ENCODE measurements around the gene SYNE1. TPM values are rescaled to one million over a fixed set of nuclear protein-coding genes. Genes with fewer than 3 reads are reported as not detected.

SYNE1 gene
- total RNA-seq, 1 donor from 2014 or later, result 12.7 TPM

- Mint-ChIP-seq H3K9me3 (ENCODE audit: unreplicated experiment) (peaks cover 10% of the 10 kb centered on the region), H3K36me3 (ENCODE audit: low read depth, unreplicated experiment) (peaks cover 37% of the 10 kb centered on the region), H3K27ac (ENCODE audit: unreplicated experiment) (no peak overlapping the region), H3K4me3 (ENCODE audit: unreplicated experiment) (peak overlapping the region; percentile 87), H3K27me3 (ENCODE audit: unreplicated experiment) (peaks cover 2% of the 10 kb centered on the region), H3K4me1 (ENCODE audit: unreplicated experiment) (no peaks in the 10 kb centered on the region)
- no peak for DNase-seq (ENCODE audit: low spot score)
- TF ChIP-seq, protein P1, sequence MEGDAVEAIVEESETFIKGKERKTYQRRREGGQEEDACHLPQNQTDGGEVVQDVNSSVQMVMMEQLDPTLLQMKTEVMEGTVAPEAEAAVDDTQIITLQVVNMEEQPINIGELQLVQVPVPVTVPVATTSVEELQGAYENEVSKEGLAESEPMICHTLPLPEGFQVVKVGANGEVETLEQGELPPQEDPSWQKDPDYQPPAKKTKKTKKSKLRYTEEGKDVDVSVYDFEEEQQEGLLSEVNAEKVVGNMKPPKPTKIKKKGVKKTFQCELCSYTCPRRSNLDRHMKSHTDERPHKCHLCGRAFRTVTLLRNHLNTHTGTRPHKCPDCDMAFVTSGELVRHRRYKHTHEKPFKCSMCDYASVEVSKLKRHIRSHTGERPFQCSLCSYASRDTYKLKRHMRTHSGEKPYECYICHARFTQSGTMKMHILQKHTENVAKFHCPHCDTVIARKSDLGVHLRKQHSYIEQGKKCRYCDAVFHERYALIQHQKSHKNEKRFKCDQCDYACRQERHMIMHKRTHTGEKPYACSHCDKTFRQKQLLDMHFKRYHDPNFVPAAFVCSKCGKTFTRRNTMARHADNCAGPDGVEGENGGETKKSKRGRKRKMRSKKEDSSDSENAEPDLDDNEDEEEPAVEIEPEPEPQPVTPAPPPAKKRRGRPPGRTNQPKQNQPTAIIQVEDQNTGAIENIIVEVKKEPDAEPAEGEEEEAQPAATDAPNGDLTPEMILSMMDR (IDR thresholded peaks at IDR 0.05; ENCODE audit: unreplicated experiment), result no peak
Observed at GRCh38 chr6:152221806-152222628, 415.1 kb downstream of the SYNE1 start.

DNA sequence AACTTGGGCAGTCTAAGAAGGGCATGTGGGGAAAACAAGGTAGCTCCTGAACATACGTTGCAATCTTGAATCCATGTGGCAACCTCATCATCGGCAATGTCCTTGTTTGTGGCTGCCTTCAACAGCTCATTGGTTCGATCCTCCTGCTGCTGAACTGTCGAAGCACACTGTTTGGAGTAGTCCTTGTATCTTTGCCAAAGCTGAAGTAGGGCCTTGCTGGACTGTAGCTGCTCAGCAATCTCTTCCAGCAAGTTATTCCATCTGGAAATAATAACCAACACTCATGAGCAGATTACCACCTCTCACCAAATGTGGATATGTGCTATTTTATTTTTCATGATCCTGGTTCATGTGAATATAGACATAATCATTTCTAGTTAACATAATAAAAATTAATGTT is 416.4 kb downstream of the SYNE1 start:
- no peak for DNase-seq (ENCODE audit: low spot score)
- TF ChIP-seq, protein P1 (IDR thresholded peaks at IDR 0.05; ENCODE audit: unreplicated experiment), result no peak
- no peak overlapping the region for H3K4me3 Mint-ChIP-seq (ENCODE audit: unreplicated experiment)
- no peak overlapping the region for H3K27ac Mint-ChIP-seq (ENCODE audit: unreplicated experiment)
- H3K36me3 Mint-ChIP-seq (ENCODE audit: low read depth, unreplicated experiment), result peaks cover 41% of the 10 kb centered on the region
- peaks cover 2% of the 10 kb centered on the region for H3K27me3 Mint-ChIP-seq (ENCODE audit: unreplicated experiment)
- no peaks in the 10 kb centered on the region for H3K4me1 Mint-ChIP-seq (ENCODE audit: unreplicated experiment)
- H3K9me3 Mint-ChIP-seq (ENCODE audit: unreplicated experiment), result peaks cover 10% of the 10 kb centered on the region

GRCh38 chr6:152218887-152219286 is 418.3 kb downstream of the SYNE1 start:
- peaks cover 2% of the 10 kb centered on the region for H3K27me3 Mint-ChIP-seq (ENCODE audit: unreplicated experiment)
- TF ChIP-seq, protein P1 (IDR thresholded peaks at IDR 0.05; ENCODE audit: unreplicated experiment), result no peak
- peaks cover 10% of the 10 kb centered on the region for H3K9me3 Mint-ChIP-seq (ENCODE audit: unreplicated experiment)
- peaks cover 40% of the 10 kb centered on the region for H3K36me3 Mint-ChIP-seq (ENCODE audit: low read depth, unreplicated experiment)
- H3K4me3 Mint-ChIP-seq (ENCODE audit: unreplicated experiment), result no peak overlapping the region
- no peaks in the 10 kb centered on the region for H3K4me1 Mint-ChIP-seq (ENCODE audit: unreplicated experiment)
- DNase-seq (ENCODE audit: low spot score), result no peak
- H3K27ac Mint-ChIP-seq (ENCODE audit: unreplicated experiment), result no peak overlapping the region

- H3K9me3 Mint-ChIP-seq (ENCODE audit: unreplicated experiment), result no peaks in the 10 kb centered on the region
- H3K4me3 Mint-ChIP-seq (ENCODE audit: unreplicated experiment), result no peak overlapping the region
- no peak overlapping the region for H3K27ac Mint-ChIP-seq (ENCODE audit: unreplicated experiment)
- DNase-seq (ENCODE audit: low spot score), result no peak
- H3K4me1 Mint-ChIP-seq (ENCODE audit: unreplicated experiment), result no peaks in the 10 kb centered on the region
- H3K27me3 Mint-ChIP-seq (ENCODE audit: unreplicated experiment), result no peaks in the 10 kb centered on the region
- TF ChIP-seq, protein P1 (IDR thresholded peaks at IDR 0.05; ENCODE audit: unreplicated experiment), result no peak
- peaks cover 7% of the 10 kb centered on the region for H3K36me3 Mint-ChIP-seq (ENCODE audit: low read depth, unreplicated experiment)
Observed at GRCh38 chr6:152212437-152212836, 424.7 kb downstream of the SYNE1 start.

DNA sequence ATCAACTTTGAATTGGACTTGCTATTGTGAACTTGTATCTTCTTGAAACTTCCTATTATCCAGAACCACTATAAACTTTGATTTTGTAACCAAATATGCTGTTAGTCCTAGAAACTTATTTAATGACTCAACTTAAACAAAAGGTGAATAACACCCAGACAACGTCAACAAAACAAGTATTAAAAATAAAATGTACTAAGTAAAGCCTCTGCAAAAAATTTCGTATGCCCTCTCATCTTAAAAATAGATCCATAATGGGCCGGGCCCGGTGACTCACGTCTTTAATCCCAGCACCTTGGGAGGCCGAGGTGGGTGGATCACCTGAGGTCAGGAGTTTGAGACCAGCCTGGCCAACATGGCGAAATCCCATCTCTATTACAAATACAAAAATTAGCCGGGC is 428.0 kb downstream of the SYNE1 start:
- no peak overlapping the region for H3K27ac Mint-ChIP-seq (ENCODE audit: unreplicated experiment)
- H3K27me3 Mint-ChIP-seq (ENCODE audit: unreplicated experiment), result peaks cover 2% of the 10 kb centered on the region
- no peaks in the 10 kb centered on the region for H3K36me3 Mint-ChIP-seq (ENCODE audit: low read depth, unreplicated experiment)
- peaks cover 6% of the 10 kb centered on the region for H3K4me1 Mint-ChIP-seq (ENCODE audit: unreplicated experiment)
- no peak overlapping the region for H3K4me3 Mint-ChIP-seq (ENCODE audit: unreplicated experiment)
- TF ChIP-seq, protein P1 (IDR thresholded peaks at IDR 0.05; ENCODE audit: unreplicated experiment), result no peak
- H3K9me3 Mint-ChIP-seq (ENCODE audit: unreplicated experiment), result no peaks in the 10 kb centered on the region
- DNase-seq (ENCODE audit: low spot score), result no peak

Measured in endothelial cell (in vitro differentiated cells).